Mucosa of stomach (tissue), 1 donor: ENCODE data around the gene TENT5A.

Experiments used
- H3K27me3 ChIP-seq: one replicate; pipeline ENCODE4 v1.7.0; 2013; ENCODE audit warnings: mild to moderate bottlenecking, low read length; ENCODE audit not compliant: control insufficient read depth, insufficient read depth
- H3K36me3 ChIP-seq: one replicate; pipeline ENCODE4 v1.7.0; 2013; ENCODE audit warnings: low read length; ENCODE audit not compliant: control insufficient read depth, insufficient read depth
- H3K4me1 ChIP-seq: one replicate; pipeline ENCODE4 v1.7.0; 2013; ENCODE audit warnings: mild to moderate bottlenecking, low read length; ENCODE audit not compliant: control insufficient read depth, insufficient read depth
- H3K4me3 ChIP-seq: one replicate; pipeline ENCODE4 v1.7.0; 2013; ENCODE audit warnings: low read length
- H3K9ac ChIP-seq: one replicate; pipeline ENCODE4 v1.7.0; 2013; ENCODE audit warnings: mild to moderate bottlenecking, low read length, moderate library complexity
- H3K9me3 ChIP-seq: one replicate; pipeline ENCODE4 v1.7.0; 2013; ENCODE audit warnings: mild to moderate bottlenecking, low read length, moderate library complexity; ENCODE audit not compliant: control insufficient read depth
- donor health status: Pancreatic carcinoma.

The TENT5A gene

DNA sequence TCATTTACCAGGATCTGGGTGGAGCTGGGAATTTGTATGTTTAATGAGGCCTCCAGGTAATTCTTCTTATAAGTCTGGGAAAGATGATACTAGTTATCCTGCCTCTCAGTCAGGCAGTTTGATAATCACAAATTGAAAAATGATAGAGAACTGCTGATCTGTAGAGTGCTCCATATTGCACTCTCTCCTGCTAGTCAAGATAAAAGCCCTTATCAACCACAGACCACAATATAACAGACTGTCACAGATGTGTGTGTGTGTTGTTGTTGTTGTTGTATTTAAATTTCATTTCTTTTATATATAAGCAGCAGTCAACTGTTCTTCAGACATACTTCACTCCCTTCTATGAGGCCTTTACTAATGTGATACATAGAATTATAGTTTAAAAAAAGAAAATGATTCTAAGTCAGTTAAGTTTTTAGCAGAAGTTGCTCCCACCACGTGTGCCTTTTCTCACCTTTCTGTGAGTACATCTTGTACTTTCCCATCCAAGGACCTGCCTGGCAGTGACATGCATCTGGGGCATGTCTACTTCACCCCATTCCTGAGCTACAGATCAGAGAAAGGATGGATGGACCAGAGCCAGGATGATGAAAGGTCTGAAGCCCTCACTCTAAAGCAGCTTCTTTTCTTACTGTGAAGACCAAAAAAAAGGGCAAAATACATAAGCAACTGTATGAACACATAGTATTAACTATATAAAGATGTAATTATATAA is 29.8 kb downstream of the TENT5A start:
- H3K9ac ChIP-seq: no peak overlapping the region
- H3K4me3 ChIP-seq: no peak overlapping the region
- H3K4me1 ChIP-seq: no peaks in the 10 kb centered on the region
- no peaks in the 10 kb centered on the region for H3K9me3 ChIP-seq
- no peaks in the 10 kb centered on the region for H3K27me3 ChIP-seq
- H3K36me3 ChIP-seq: no peaks in the 10 kb centered on the region

DNA sequence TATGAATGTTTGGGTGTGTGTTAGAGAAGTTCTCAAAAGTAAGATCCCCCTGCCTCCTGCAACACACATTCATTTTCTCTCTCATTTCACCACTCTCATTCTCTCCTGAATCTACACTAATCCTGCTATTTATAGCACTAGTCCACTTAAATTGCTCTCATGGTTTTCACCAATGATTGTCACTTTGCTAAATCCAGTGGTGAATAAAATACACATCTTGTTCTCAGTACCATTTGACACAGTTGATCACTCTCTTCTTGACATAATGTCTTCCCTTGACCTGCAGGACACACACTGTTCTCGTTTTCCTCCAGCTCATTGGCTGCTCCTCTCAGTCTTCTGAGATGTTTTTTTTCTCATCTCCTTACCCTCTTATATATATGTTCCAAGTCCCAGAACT is 32.1 kb downstream of the TENT5A start:
- Histone ChIP-seq H3K4me1 (no peaks in the 10 kb centered on the region), H3K4me3 (no peak overlapping the region), H3K9me3 (no peaks in the 10 kb centered on the region), H3K9ac (no peak overlapping the region), H3K36me3 (no peaks in the 10 kb centered on the region), H3K27me3 (no peaks in the 10 kb centered on the region)

- Histone ChIP-seq H3K4me1 (no peaks in the 10 kb centered on the region), H3K4me3 (no peak overlapping the region), H3K9me3 (no peaks in the 10 kb centered on the region), H3K9ac (no peak overlapping the region), H3K36me3 (no peaks in the 10 kb centered on the region), H3K27me3 (no peaks in the 10 kb centered on the region)
Observed at GRCh38 chr6:81718126-81718525, 34.4 kb downstream of the TENT5A start.

DNA sequence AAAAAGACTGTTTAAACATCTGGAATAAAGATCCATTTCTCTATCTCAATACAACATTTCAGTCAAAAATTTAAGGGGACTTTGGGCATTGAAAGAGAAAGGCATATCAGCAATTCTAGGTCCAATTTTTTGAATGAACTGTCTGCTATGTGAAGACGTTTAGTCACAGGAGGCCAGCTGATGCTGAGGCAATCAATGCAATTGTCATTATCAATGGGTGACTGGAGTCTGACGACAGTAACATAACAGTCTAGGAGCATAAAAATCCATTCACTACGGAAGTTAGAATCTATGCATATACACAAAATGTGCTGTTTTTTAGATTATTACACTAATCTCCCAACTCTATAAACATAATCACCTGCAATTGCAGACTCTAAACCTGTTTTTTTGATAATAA is 37.8 kb downstream of the TENT5A start:
- Histone ChIP-seq H3K36me3 (no peaks in the 10 kb centered on the region), H3K4me1 (no peaks in the 10 kb centered on the region), H3K4me3 (no peak overlapping the region), H3K27me3 (no peaks in the 10 kb centered on the region), H3K9ac (no peak overlapping the region), H3K9me3 (no peaks in the 10 kb centered on the region)

DNA sequence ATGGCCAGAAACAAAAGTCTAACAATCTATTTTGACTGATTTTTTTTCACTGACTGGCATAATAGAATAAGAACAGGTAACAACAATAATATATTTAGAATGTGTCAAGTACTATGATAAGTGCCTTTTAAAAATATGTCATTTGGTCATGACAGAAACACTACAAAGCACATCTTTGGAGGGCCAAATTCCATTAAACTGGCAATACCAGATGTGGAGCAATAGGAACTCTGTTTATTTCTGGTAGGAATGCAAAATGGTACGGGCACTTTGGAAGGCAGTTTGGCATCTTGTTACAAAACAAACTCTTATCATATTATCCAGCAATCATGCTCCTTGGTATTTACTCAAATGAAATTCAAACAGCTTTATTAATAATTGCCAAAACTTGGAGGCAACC is 39.3 kb downstream of the TENT5A start:
- no peak overlapping the region for H3K9ac ChIP-seq
- H3K27me3 ChIP-seq: no peaks in the 10 kb centered on the region
- no peak overlapping the region for H3K4me3 ChIP-seq
- H3K36me3 ChIP-seq: no peaks in the 10 kb centered on the region
- no peaks in the 10 kb centered on the region for H3K9me3 ChIP-seq
- H3K4me1 ChIP-seq: no peaks in the 10 kb centered on the region

GRCh38 chr6:81708113-81708699 is 44.3 kb downstream of the TENT5A start:
- no peak overlapping the region for H3K4me3 ChIP-seq
- no peaks in the 10 kb centered on the region for H3K9me3 ChIP-seq
- H3K9ac ChIP-seq: no peak overlapping the region
- no peaks in the 10 kb centered on the region for H3K27me3 ChIP-seq
- H3K4me1 ChIP-seq: no peaks in the 10 kb centered on the region
- no peaks in the 10 kb centered on the region for H3K36me3 ChIP-seq

DNA sequence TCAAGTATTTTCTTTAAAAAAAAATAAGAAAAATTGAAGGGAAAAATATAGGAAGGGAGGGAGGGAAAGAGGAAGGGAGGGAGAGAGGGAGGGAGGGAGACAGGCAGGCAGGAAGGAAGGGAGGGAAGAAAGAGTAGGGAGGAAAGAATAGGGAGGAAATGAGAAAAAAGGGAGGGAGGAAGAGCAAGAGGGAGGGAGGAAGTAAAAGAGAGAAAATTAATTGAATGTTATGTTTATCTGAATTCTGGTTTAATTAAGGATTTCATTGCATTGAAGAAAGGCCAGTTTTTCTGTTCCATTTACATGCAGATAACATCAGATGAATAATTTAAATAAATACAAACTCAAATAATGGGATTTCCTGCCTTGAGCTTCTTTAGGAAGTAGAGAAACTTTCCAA is 47.8 kb downstream of the TENT5A start:
- H3K9ac ChIP-seq: no peak overlapping the region
- no peak overlapping the region for H3K4me3 ChIP-seq
- no peaks in the 10 kb centered on the region for H3K9me3 ChIP-seq
- H3K27me3 ChIP-seq: no peaks in the 10 kb centered on the region
- no peaks in the 10 kb centered on the region for H3K36me3 ChIP-seq
- H3K4me1 ChIP-seq: no peaks in the 10 kb centered on the region

DNA sequence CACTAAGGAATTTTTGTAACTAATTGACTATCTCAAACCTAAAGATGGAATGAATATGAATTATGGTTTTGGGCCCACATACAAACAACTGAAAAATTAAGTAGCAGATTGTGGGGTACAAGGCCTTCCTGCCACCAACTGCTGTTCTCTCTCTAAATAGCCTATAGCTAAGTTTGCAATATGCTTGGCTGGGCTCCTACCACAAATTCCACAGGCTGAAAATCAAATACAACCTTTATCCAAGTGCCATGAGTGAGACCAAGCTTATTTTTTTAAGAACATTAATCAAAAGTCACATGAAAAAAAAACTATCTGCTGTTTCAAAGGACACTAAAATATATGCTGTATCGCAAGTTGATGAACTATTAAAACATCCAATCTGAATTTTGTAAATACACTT is 52.1 kb downstream of the TENT5A start:
- Histone ChIP-seq H3K9ac (no peak overlapping the region), H3K4me1 (peaks cover 7% of the 10 kb centered on the region), H3K27me3 (no peaks in the 10 kb centered on the region), H3K36me3 (no peaks in the 10 kb centered on the region), H3K9me3 (no peaks in the 10 kb centered on the region), H3K4me3 (no peak overlapping the region)

DNA sequence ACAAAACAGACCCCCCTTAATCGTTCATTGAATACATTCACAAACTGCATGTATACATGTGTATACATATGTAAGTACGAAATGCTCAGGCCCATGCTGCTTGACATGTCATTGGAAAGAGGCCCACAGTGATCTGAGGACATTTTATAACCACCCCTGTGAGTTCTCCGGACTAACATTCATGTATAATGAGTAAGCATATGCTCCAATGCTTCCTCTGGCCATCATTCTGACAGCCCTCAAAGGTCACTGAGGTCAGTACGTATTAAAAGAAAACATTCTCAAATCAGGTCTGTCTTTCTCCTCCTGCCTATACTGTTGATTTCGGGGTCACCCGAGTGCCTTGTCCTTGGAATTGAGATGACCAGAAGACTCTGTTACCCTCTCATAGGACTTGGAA is 54.9 kb downstream of the TENT5A start:
- peaks cover 7% of the 10 kb centered on the region for H3K4me1 ChIP-seq
- H3K9me3 ChIP-seq: no peaks in the 10 kb centered on the region
- no peaks in the 10 kb centered on the region for H3K36me3 ChIP-seq
- H3K4me3 ChIP-seq: no peak overlapping the region
- H3K27me3 ChIP-seq: no peaks in the 10 kb centered on the region
- no peak overlapping the region for H3K9ac ChIP-seq

DNA sequence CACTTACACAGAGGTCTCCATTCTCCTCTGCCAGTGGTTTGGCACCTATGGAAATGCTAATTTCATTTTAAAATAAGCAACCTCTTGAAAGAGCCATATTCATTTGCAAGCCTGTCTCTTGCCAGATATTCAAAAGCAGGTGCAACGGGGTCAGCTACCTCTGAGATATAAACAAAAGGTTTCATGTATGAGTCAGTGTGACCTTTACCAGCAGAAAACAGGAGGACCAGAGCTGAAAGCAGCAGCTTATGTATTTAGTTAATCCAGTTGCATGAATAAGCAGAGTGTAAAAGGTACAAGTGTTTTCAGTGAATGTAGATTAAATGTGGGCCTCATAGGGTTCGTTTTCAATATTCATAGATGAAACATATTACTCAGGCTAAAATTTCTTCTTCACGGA is 56.0 kb downstream of the TENT5A start:
- no peak overlapping the region for H3K4me3 ChIP-seq
- no peaks in the 10 kb centered on the region for H3K36me3 ChIP-seq
- H3K27me3 ChIP-seq: no peaks in the 10 kb centered on the region
- peaks cover 7% of the 10 kb centered on the region for H3K4me1 ChIP-seq
- H3K9ac ChIP-seq: no peak overlapping the region
- H3K9me3 ChIP-seq: no peaks in the 10 kb centered on the region
